K562 (cell line): ENCODE results near the gene POLR1C. TPM values are rescaled to one million over a fixed set of nuclear protein-coding genes. Genes with fewer than 3 reads are reported as not detected.

Source experiments
- FOXK2 ChIP-seq, 2 experiments: fragments of 450-650 bp; IDR thresholded peaks in 1 of 2; conservative IDR thresholded peaks in 1 of 2; 2 replicates each; pipeline ENCODE4 v1.6.1; 2016; ENCODE audit warnings: low read depth in 2 of 2, mild to moderate bottlenecking in 1 of 2
- GTF2E2 ChIP-seq: fragments of 200-800 bp; sonication (Bioruptor generic); IDR thresholded peaks from 2 replicates; pipeline ENCODE4 v1.6.1; 2016; ENCODE audit warnings: missing genetic modification characterization, missing compliant biosample characterization
- HNRNPK ChIP-seq: fragments of 200-400 bp; formaldehyde crosslinking; IDR thresholded peaks from one replicate; pipeline ENCODE4 v1.6.1; 2018; ENCODE audit warnings: mild to moderate bottlenecking, low read depth, low read length; ENCODE audit not compliant: poor library complexity, severe bottlenecking
- MAFK ChIP-seq: IDR thresholded peaks from 2 replicates; pipeline ENCODE4 v1.6.1; 2011; ENCODE audit warnings: low read length, improper control_type of control experiment
- MEF2A ChIP-seq: IDR thresholded peaks from 2 replicates; pipeline ENCODE4 v1.6.1; 2011; ENCODE audit warnings: low read depth, mild to moderate bottlenecking, low read length, moderate library complexity; ENCODE audit not compliant: control insufficient read depth
- MIER1 ChIP-seq: fragments of 450-650 bp; IDR thresholded peaks from 2 replicates; pipeline ENCODE4 v1.6.1; 2016; ENCODE audit warnings: antibody characterized with exemption, mild to moderate bottlenecking, low read depth
- NFIC ChIP-seq: fragments of 450-650 bp; IDR thresholded peaks from 2 replicates; pipeline ENCODE4 v1.6.1; 2017; ENCODE audit warnings: mild to moderate bottlenecking, inconsistent platforms
- NR2C1 ChIP-seq, 2 experiments: fragments of 450-650 bp; IDR thresholded peaks; 2 replicates each; pipeline ENCODE4 v1.6.1; 2017; ENCODE audit warnings: mild to moderate bottlenecking in 2 of 2, antibody characterized with exemption in 1 of 2, inconsistent platforms in 1 of 2, missing compliant biosample characterization in 1 of 2, missing genetic modification characterization in 1 of 2
- NR2F6 ChIP-seq: fragments of 450-650 bp; formaldehyde crosslinking; IDR thresholded peaks from 2 replicates; pipeline ENCODE4 v1.4.0; 2020; ENCODE audit warnings: mild to moderate bottlenecking
- RB1 ChIP-seq: fragments of 450-650 bp; IDR thresholded peaks from 2 replicates; pipeline ENCODE4 v1.6.1; 2017; ENCODE audit warnings: low read depth, mild to moderate bottlenecking
- SMARCA4 ChIP-seq: fragments of 450-650 bp; IDR thresholded peaks from 2 replicates; pipeline ENCODE4 v1.6.1; 2016
- SP2 ChIP-seq: IDR thresholded peaks from 2 replicates; pipeline ENCODE4 v1.6.1; 2011; ENCODE audit warnings: mild to moderate bottlenecking, low read depth, low read length, moderate library complexity; ENCODE audit not compliant: poor library complexity, severe bottlenecking; ENCODE audit errors: extremely low read depth
- ZC3H4 ChIP-seq: sonication (generic); formaldehyde crosslinking; IDR thresholded peaks from 2 replicates; pipeline ENCODE4 v1.9.0; 2021; ENCODE audit warnings: missing genetic modification reagents, borderline replicate concordance
- ZC3H8 ChIP-seq: fragments of 450-650 bp; IDR thresholded peaks from 2 replicates; pipeline ENCODE4 v1.6.1; 2017
- ZFX ChIP-seq: sonication (generic); formaldehyde crosslinking; IDR thresholded peaks from 2 replicates; pipeline ENCODE4 v1.8.0; 2022; ENCODE audit warnings: mild to moderate bottlenecking, missing genetic modification reagents, moderate library complexity
- ZNF224 ChIP-seq: sonication (generic); formaldehyde crosslinking; IDR thresholded peaks from 2 replicates; pipeline ENCODE4 v1.8.0; 2022; ENCODE audit warnings: mild to moderate bottlenecking, missing genetic modification reagents
- ZZZ3 ChIP-seq: fragments of 450-650 bp; IDR thresholded peaks from 2 replicates; pipeline ENCODE4 v1.6.1; 2016; ENCODE audit warnings: antibody characterized with exemption, mild to moderate bottlenecking, moderate library complexity
- polyA plus RNA-seq, 8 experiments: library from polyadenylated mRNA; depleted of rRNA in 4 of 8; stranded (reverse) in 5 of 8; unstranded in 3 of 8; fragments of >200 nt; fragmentation: Nextera tagmentation in 2 of 8; fragmentation: Illumina TruSeq in 1 of 8; extraction: Ambion mirVana in 2 of 8; extraction: Trizol in 1 of 8; gene quantifications; 2 replicates each; pipeline versions ENCODE4 v1.2.1 to v1.2.3, GENCODE V29; 2011 to 2014; ENCODE audit warnings: inconsistent platforms in 1 of 8, missing spikeins in 1 of 8
- total RNA-seq, 7 experiments: library from RNA; depleted of rRNA in 6 of 7; stranded (reverse); fragments of >200 nt in 6 of 7; fragmentation: Illumina TruSeq in 2 of 7; extraction: Trizol in 2 of 7; gene quantifications; 2 replicates each; pipeline versions ENCODE4 v1.2.1 to v1.2.3, GENCODE V29; 2011 to 2021; ENCODE audit warnings: low replicate concordance in 1 of 7
- TF ChIP-seq, protein P1 (sequence below): sonication (generic); formaldehyde crosslinking; IDR thresholded peaks from 2 replicates; pipeline ENCODE4 v1.8.0; 2022; ENCODE audit warnings: mild to moderate bottlenecking, missing genetic modification reagents
- TF ChIP-seq, protein P2 (sequence below): sonication (generic); formaldehyde crosslinking; IDR thresholded peaks from 2 replicates; pipeline ENCODE4 v1.8.0; 2023; ENCODE audit warnings: mild to moderate bottlenecking, missing genetic modification reagents
- TF ChIP-seq, protein P3 (sequence below): fragments of 450-650 bp; formaldehyde crosslinking; IDR thresholded peaks from 2 replicates; pipeline ENCODE4 v1.4.0; 2020; ENCODE audit warnings: mild to moderate bottlenecking, moderate library complexity

Gene POLR1C
- total and polyA plus RNA-seq, 9 of the 15 experiments (the other 6 are each of a cell fraction or from before 2014, with no cell fraction given): 83.5 to 429 (median 120) TPM

DNA sequence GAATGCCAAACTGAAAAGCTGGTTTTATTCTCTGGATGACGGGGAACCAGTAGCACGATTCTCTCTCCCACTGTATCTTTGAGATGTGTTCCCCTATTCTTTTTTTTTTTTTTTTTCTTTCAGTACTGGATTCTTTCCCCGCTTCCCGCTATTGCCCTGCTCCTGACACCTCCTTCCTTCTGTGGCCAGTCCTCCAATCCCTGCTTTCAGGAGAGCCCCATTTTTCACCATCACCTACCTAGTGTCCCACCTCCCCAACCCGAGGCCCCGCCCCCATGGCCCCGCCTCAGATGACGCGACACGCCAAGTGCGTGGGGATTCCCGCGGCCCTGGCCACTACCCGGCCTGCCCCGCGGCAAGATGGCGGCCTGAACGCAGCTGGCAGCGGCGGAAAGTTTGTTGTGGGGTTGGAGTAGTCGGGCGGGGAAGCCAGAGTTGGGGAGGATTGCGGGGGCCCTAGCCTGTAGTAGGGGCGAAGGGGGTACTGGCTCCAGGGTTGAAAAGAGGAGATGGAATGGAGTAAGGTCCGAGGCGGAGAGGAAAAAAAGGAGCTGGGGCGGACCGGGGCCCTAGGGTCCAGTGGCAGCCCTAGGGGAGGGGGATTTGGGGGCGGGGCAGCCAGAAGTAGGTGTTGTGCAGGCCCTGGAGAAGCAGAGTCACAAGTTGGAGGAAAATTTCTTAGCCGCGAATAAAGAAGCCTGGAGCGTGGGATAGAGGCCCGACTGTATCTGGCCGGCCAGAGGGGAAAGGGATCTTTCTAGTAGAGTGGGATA, 39.5 kb upstream of the POLR1C start, which contains the start of gene TJAP1 (continued):
- TF ChIP-seq, protein P1, sequence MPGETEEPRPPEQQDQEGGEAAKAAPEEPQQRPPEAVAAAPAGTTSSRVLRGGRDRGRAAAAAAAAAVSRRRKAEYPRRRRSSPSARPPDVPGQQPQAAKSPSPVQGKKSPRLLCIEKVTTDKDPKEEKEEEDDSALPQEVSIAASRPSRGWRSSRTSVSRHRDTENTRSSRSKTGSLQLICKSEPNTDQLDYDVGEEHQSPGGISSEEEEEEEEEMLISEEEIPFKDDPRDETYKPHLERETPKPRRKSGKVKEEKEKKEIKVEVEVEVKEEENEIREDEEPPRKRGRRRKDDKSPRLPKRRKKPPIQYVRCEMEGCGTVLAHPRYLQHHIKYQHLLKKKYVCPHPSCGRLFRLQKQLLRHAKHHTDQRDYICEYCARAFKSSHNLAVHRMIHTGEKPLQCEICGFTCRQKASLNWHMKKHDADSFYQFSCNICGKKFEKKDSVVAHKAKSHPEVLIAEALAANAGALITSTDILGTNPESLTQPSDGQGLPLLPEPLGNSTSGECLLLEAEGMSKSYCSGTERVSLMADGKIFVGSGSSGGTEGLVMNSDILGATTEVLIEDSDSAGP (CRISPR knock-in tag): no peak
- peak; percentile 75; the same call in 1 of the 2 replicates for TF ChIP-seq GTF2E2 (tag)
- TF ChIP-seq ZC3H4 (CRISPR knock-in tag): no peak
- no peak for TF ChIP-seq SP2
- no peak for TF ChIP-seq NR2F6 (CRISPR knock-in tag)
- peak; percentile 1; the same call in 1 of the 2 replicates for TF ChIP-seq SMARCA4
- TF ChIP-seq ZZZ3: no peak
- no peak for TF ChIP-seq MEF2A
- TF ChIP-seq ZFX (CRISPR knock-in tag): peak; percentile 93
- peak; percentile 39 for TF ChIP-seq HNRNPK
- TF ChIP-seq ZNF224 (CRISPR knock-in tag): no peak
- peak; percentile 51; the same call in 1 of the 2 replicates for TF ChIP-seq RB1
- no peak for TF ChIP-seq ZC3H8
- TF ChIP-seq NR2C1 (IDR thresholded peaks at IDR 0.05): no peak
- TF ChIP-seq NR2C1 (tag; IDR thresholded peaks at IDR 0.05): no peak
- TF ChIP-seq NFIC: peak; percentile 68
- TF ChIP-seq, protein P2, sequence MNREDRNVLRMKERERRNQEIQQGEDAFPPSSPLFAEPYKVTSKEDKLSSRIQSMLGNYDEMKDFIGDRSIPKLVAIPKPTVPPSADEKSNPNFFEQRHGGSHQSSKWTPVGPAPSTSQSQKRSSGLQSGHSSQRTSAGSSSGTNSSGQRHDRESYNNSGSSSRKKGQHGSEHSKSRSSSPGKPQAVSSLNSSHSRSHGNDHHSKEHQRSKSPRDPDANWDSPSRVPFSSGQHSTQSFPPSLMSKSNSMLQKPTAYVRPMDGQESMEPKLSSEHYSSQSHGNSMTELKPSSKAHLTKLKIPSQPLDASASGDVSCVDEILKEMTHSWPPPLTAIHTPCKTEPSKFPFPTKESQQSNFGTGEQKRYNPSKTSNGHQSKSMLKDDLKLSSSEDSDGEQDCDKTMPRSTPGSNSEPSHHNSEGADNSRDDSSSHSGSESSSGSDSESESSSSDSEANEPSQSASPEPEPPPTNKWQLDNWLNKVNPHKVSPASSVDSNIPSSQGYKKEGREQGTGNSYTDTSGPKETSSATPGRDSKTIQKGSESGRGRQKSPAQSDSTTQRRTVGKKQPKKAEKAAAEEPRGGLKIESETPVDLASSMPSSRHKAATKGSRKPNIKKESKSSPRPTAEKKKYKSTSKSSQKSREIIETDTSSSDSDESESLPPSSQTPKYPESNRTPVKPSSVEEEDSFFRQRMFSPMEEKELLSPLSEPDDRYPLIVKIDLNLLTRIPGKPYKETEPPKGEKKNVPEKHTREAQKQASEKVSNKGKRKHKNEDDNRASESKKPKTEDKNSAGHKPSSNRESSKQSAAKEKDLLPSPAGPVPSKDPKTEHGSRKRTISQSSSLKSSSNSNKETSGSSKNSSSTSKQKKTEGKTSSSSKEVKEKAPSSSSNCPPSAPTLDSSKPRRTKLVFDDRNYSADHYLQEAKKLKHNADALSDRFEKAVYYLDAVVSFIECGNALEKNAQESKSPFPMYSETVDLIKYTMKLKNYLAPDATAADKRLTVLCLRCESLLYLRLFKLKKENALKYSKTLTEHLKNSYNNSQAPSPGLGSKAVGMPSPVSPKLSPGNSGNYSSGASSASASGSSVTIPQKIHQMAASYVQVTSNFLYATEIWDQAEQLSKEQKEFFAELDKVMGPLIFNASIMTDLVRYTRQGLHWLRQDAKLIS (CRISPR knock-in tag): 0 out of 2 replicates have a peak, but pooled peaks have one; percentile 70
- TF ChIP-seq, protein P3, sequence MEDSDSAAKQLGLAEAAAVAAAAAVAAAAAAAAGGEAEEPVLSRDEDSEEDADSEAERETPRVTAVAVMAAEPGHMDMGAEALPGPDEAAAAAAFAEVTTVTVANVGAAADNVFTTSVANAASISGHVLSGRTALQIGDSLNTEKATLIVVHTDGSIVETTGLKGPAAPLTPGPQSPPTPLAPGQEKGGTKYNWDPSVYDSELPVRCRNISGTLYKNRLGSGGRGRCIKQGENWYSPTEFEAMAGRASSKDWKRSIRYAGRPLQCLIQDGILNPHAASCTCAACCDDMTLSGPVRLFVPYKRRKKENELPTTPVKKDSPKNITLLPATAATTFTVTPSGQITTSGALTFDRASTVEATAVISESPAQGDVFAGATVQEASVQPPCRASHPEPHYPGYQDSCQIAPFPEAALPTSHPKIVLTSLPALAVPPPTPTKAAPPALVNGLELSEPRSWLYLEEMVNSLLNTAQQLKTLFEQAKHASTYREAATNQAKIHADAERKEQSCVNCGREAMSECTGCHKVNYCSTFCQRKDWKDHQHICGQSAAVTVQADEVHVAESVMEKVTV (CRISPR knock-in tag): no peak
- 0 out of 4 replicates have a peak, but pooled peaks of 1 of the 2 experiments have one; percentile 52 for TF ChIP-seq FOXK2 (conservative IDR thresholded peaks at IDR 0.05 in 1 of 2, IDR thresholded peaks at IDR 0.05 in 1 of 2; ENCODE audit: low read depth in 2 of 2)
- TF ChIP-seq MAFK: no peak
- no peak for TF ChIP-seq MIER1
